Loucy (cell line): Measurements from ENCODE around the gene IL17RE.
"Not testable (repeated sequence)": the region's sequence is repeated elsewhere in the genome, so short reads cannot be mapped to it uniquely, and the experiment has no call there.

ENCODE experiments used
- H2AFZ ChIP-seq: fragments of 200-600 bp; sonication (generic); 2 replicates; pipeline ENCODE4 v1.6.0; 2016; ENCODE audit warnings: antibody characterized with exemption, mild to moderate bottlenecking, low read length, moderate library complexity
- H3F3A ChIP-seq: fragments of 200-600 bp; 2 replicates; pipeline ENCODE4 v1.6.0; 2016; ENCODE audit warnings: antibody characterized with exemption, low read depth, mild to moderate bottlenecking
- H3K27me3 ChIP-seq: fragments of 200-600 bp; sonication (generic); 2 replicates; pipeline ENCODE4 v1.6.1; 2014; ENCODE audit warnings: low read length, mild to moderate bottlenecking; ENCODE audit not compliant: insufficient read depth, poor library complexity, severe bottlenecking
- H3K36me3 ChIP-seq: fragments of 200-600 bp; sonication (generic); 2 replicates; pipeline ENCODE4 v1.6.1; 2016; ENCODE audit warnings: low read length; ENCODE audit not compliant: insufficient read depth
- H3K4me1 ChIP-seq: fragments of 200-600 bp; sonication (generic); 2 replicates; pipeline ENCODE4 v1.5.1; 2014; ENCODE audit warnings: low read length, mild to moderate bottlenecking; ENCODE audit not compliant: insufficient read depth, poor library complexity, severe bottlenecking
- H3K4me2 ChIP-seq: fragments of 200-600 bp; sonication (generic); 2 replicates; pipeline ENCODE4 v1.6.0; 2014; ENCODE audit warnings: antibody characterized with exemption, low read length, low read depth, mild to moderate bottlenecking; ENCODE audit not compliant: poor library complexity, severe bottlenecking
- H3K4me3 ChIP-seq: fragments of 200-600 bp; sonication (generic); 2 replicates; pipeline ENCODE4 v1.5.1; 2014; ENCODE audit warnings: low read length, mild to moderate bottlenecking, mixed read lengths; ENCODE audit not compliant: poor library complexity, severe bottlenecking
- H3K79me2 ChIP-seq: fragments of 200-600 bp; sonication (generic); 2 replicates; pipeline ENCODE4 v1.6.1; 2014; ENCODE audit warnings: low read length; ENCODE audit not compliant: insufficient read depth
- H3K9ac ChIP-seq: fragments of 200-600 bp; sonication (generic); 2 replicates; pipeline ENCODE4 v1.6.0; 2014; ENCODE audit warnings: mild to moderate bottlenecking, low read depth, low read length, moderate library complexity; ENCODE audit not compliant: poor library complexity, severe bottlenecking
- H3K9me2 ChIP-seq: fragments of 200-600 bp; sonication (generic); replicated peaks from 2 replicates; pipeline ENCODE4 v1.6.1; 2016; ENCODE audit warnings: low read depth, low read length, mixed read lengths
- H3K9me3 ChIP-seq: fragments of 200-600 bp; sonication (generic); 2 replicates; pipeline ENCODE4 v1.6.1; 2014; ENCODE audit warnings: mild to moderate bottlenecking, antibody characterized with exemption, low read length, low read depth; ENCODE audit not compliant: insufficient read depth
- H4K20me1 ChIP-seq: fragments of 200-600 bp; sonication (generic); 2 replicates; pipeline ENCODE4 v1.6.0; 2014; ENCODE audit warnings: antibody characterized with exemption, low read length, mild to moderate bottlenecking; ENCODE audit not compliant: insufficient read depth, poor library complexity, severe bottlenecking
- CTCF ChIP-seq: fragments of 200-600 bp; sonication (generic); conservative IDR thresholded peaks from 2 replicates; pipeline ENCODE4 v1.5.1; 2014; ENCODE audit warnings: mild to moderate bottlenecking, antibody characterized with exemption, low read length
- EZH2phosphoT487 ChIP-seq: fragments of 200-600 bp; IDR thresholded peaks from 2 replicates; pipeline ENCODE4 v1.6.1; 2018; ENCODE audit warnings: antibody characterized with exemption, mild to moderate bottlenecking, moderate library complexity, borderline replicate concordance

IL17RE gene

GRCh38 chr3:9897408-9898372 lies 5.0 kb upstream of the IL17RE start:
- no peak for TF ChIP-seq CTCF
- TF ChIP-seq EZH2phosphoT487, result no peak
- H3K36me3 ChIP-seq, result no peaks in the 10 kb centered on the region; the same call in 1 of the 2 replicates
- peaks cover 8% of the 10 kb centered on the region; the same call in 1 of the 2 replicates for H3F3A ChIP-seq
- H3K79me2 ChIP-seq, result peaks cover 26% of the 10 kb centered on the region; the same call in 1 of the 2 replicates
- no peaks in the 10 kb centered on the region for H3K9me3 ChIP-seq
- H3K4me1 ChIP-seq, result peaks cover 47% of the 10 kb centered on the region
- no peak overlapping the region for H3K9ac ChIP-seq
- no peak overlapping the region for H3K4me3 ChIP-seq
- peaks cover 12% of the 10 kb centered on the region for H4K20me1 ChIP-seq
- H3K4me2 ChIP-seq, result no peak overlapping the region
- no peak overlapping the region for H2AFZ ChIP-seq
- no peaks in the 10 kb centered on the region for H3K27me3 ChIP-seq
- H3K9me2 ChIP-seq, result no peaks in the 10 kb centered on the region

GRCh38 chr3:9898467-9899241 lies 4.0 kb upstream of the IL17RE start:
- Histone ChIP-seq H3K4me2 (no peak overlapping the region), H3K4me3 (no peak overlapping the region), H3K36me3 (no peaks in the 10 kb centered on the region), H3K9me2 (no peaks in the 10 kb centered on the region), H4K20me1 (peaks cover 3% of the 10 kb centered on the region), H3K27me3 (no peaks in the 10 kb centered on the region), H3K9me3 (no peaks in the 10 kb centered on the region), H3F3A (peaks cover 7% of the 10 kb centered on the region; the same call in 1 of the 2 replicates), H3K4me1 (peaks cover 44% of the 10 kb centered on the region), H2AFZ (no peak overlapping the region), H3K9ac (no peak overlapping the region), H3K79me2 (peaks cover 26% of the 10 kb centered on the region)
- TF ChIP-seq CTCF, result no peak
- TF ChIP-seq EZH2phosphoT487, result no peak

GRCh38 chr3:9899289-9899791 lies 3.3 kb upstream of the IL17RE start:
- peaks cover 31% of the 10 kb centered on the region for H3K79me2 ChIP-seq
- no peaks in the 10 kb centered on the region for H3K27me3 ChIP-seq
- H3F3A ChIP-seq, result no peaks in the 10 kb centered on the region
- H3K9me3 ChIP-seq, result no peaks in the 10 kb centered on the region
- no peaks in the 10 kb centered on the region for H3K9me2 ChIP-seq
- peaks cover 43% of the 10 kb centered on the region for H3K4me1 ChIP-seq
- no peaks in the 10 kb centered on the region for H4K20me1 ChIP-seq
- H2AFZ ChIP-seq, result no peak overlapping the region
- H3K4me2 ChIP-seq, result no peak overlapping the region
- H3K36me3 ChIP-seq, result no peaks in the 10 kb centered on the region
- H3K9ac ChIP-seq, result no peak overlapping the region
- TF ChIP-seq EZH2phosphoT487 (no peak), CTCF (no peak)
- H3K4me3 ChIP-seq, result no peak overlapping the region

GRCh38 chr3:9900965-9901415 lies 1.7 kb upstream of the IL17RE start:
- not testable (repeated sequence) for H3K4me2 ChIP-seq, H3K9me3 ChIP-seq, H3F3A ChIP-seq

More at GRCh38 chr3:9900965-9901415, 1.7 kb upstream of the IL17RE start:
- not testable (repeated sequence) for H3K4me3 ChIP-seq, H2AFZ ChIP-seq, H3K27me3 ChIP-seq, H3K36me3 ChIP-seq, H3K9me2 ChIP-seq, H4K20me1 ChIP-seq, H3K9ac ChIP-seq
- peaks cover 32% of the 10 kb centered on the region for H3K79me2 ChIP-seq
- H3K4me1 ChIP-seq, result peaks cover 36% of the 10 kb centered on the region
